Stimulated activated CD4-positive, alpha-beta T cell treated with anti-CD3 and anti-CD28 coated beads, Interleukin-4, amount 100 ng/mL, for 1 hour (primary cell): ENCODE measurements around the gene PCBP3.

Source experiments
- DNase-seq: peaks from one replicate; pipeline ENCODE4 v3.0.0-alpha.2; 2020

PCBP3 gene

GRCh38 chr21:45918011-45918410 is 274.5 kb downstream of the PCBP3 start:
- no peak for DNase-seq

- DNase-seq: no peak
Measured at GRCh38 chr21:45918835-45919447, 275.4 kb downstream of the PCBP3 start.

- no peak for DNase-seq
Measured at GRCh38 chr21:45919593-45919992, 276.1 kb downstream of the PCBP3 start.

- DNase-seq: no peak
Measured at GRCh38 chr21:45920824-45921600, 277.5 kb downstream of the PCBP3 start.

- DNase-seq: no peak
Measured at GRCh38 chr21:45921917-45922316, 278.4 kb downstream of the PCBP3 start.

- no peak for DNase-seq
Measured at GRCh38 chr21:45922648-45923047, 279.1 kb downstream of the PCBP3 start.

GRCh38 chr21:45923146-45923545 is 279.6 kb downstream of the PCBP3 start:
- peak; percentile 68 for DNase-seq

- DNase-seq: no peak
Measured at GRCh38 chr21:45926281-45926680, 282.8 kb downstream of the PCBP3 start.

GRCh38 chr21:45927032-45927431 is 283.5 kb downstream of the PCBP3 start:
- no peak for DNase-seq

GRCh38 chr21:45927851-45928850 is 284.6 kb downstream of the PCBP3 start:
- no peak for DNase-seq

GRCh38 chr21:45929449-45929848 is 285.9 kb downstream of the PCBP3 start:
- no peak for DNase-seq

- no peak for DNase-seq
Measured at GRCh38 chr21:45930231-45930760, 286.8 kb downstream of the PCBP3 start.

GRCh38 chr21:45930792-45931191 is 287.3 kb downstream of the PCBP3 start:
- no peak for DNase-seq

GRCh38 chr21:45931397-45931969 is 288.0 kb downstream of the PCBP3 start:
- no peak for DNase-seq

GRCh38 chr21:45932922-45933502 is 289.5 kb downstream of the PCBP3 start:
- no peak for DNase-seq

GRCh38 chr21:45934085-45934484 is 290.6 kb downstream of the PCBP3 start:
- no peak for DNase-seq

- no peak for DNase-seq
Measured at GRCh38 chr21:45934554-45934953, 291.0 kb downstream of the PCBP3 start.

- no peak for DNase-seq
Measured at GRCh38 chr21:45935628-45936027, 292.1 kb downstream of the PCBP3 start.

GRCh38 chr21:45937721-45938452 is 294.4 kb downstream of the PCBP3 start:
- DNase-seq: no peak

- DNase-seq: no peak
Measured at GRCh38 chr21:45938453-45938755, 294.9 kb downstream of the PCBP3 start.

GRCh38 chr21:45938811-45939520 is 295.4 kb downstream of the PCBP3 start:
- no peak for DNase-seq
